Esophagus mucosa (tissue), 1 donor: ENCODE results near the gene KRTAP10-3. TPM values are rescaled to one million over a fixed set of nuclear protein-coding genes. Genes with fewer than 3 reads are reported as not detected.

Source experiments
- ATAC-seq: fragments of 200-7000 bp; cut with Tn5 transposase; one replicate; pipeline ENCODE4 v1.9.1; 2020
- total RNA-seq: library from RNA; stranded (reverse); gene quantifications from one replicate; pipeline ENCODE4 v1.2.4, GENCODE V29; 2023
- donor health status: DM: yes; HTN: yes; CAD: no.

KRTAP10-3 gene
- total RNA-seq, 1 donor from 2014 or later: not detected

GRCh38 chr21:44515359-44516165 lies 43.0 kb downstream of the KRTAP10-3 start:
- no peak for ATAC-seq

GRCh38 chr21:44514746-44515358 lies 43.7 kb downstream of the KRTAP10-3 start:
- ATAC-seq: no peak

- no peak for ATAC-seq
These were observed 44.4 kb downstream of the KRTAP10-3 start for GRCh38 chr21:44514218-44514520.

- ATAC-seq: no peak
These were observed 45.0 kb downstream of the KRTAP10-3 start for GRCh38 chr21:44513389-44514217.

- no peak for ATAC-seq
These were observed 45.9 kb downstream of the KRTAP10-3 start for GRCh38 chr21:44512496-44513388.

- no peak for ATAC-seq
These were observed 46.7 kb downstream of the KRTAP10-3 start for GRCh38 chr21:44511938-44512275.

- no peak for ATAC-seq
These were observed 47.2 kb downstream of the KRTAP10-3 start for GRCh38 chr21:44511219-44511937.

GRCh38 chr21:44510508-44511218 lies 47.9 kb downstream of the KRTAP10-3 start:
- ATAC-seq: peak; percentile 68

GRCh38 chr21:44510109-44510507 lies 48.5 kb downstream of the KRTAP10-3 start:
- no peak for ATAC-seq

- peak; percentile 59 for ATAC-seq
These were observed 49.1 kb downstream of the KRTAP10-3 start for GRCh38 chr21:44509539-44509938.

GRCh38 chr21:44508711-44509445 lies 49.7 kb downstream of the KRTAP10-3 start:
- ATAC-seq: no peak

GRCh38 chr21:44508426-44508710 lies 50.2 kb downstream of the KRTAP10-3 start:
- no peak for ATAC-seq

Other genes with a start within 250 kb of the KRTAP10-3 start
- gene CFAP410, start 219.4 kb downstream of the KRTAP10-3 start, total RNA-seq: 7.1 TPM
- 1.2 TPM for gene TRPM2, start 205.2 kb downstream of the KRTAP10-3 start, total RNA-seq
- gene LRRC3, start 103.3 kb downstream of the KRTAP10-3 start, total RNA-seq: 0.72 TPM
- not detected for gene KRTAP10-1, start 18.6 kb downstream of the KRTAP10-3 start, total RNA-seq
- gene KRTAP10-2, start 7.3 kb downstream of the KRTAP10-3 start, total RNA-seq: not detected
- gene KRTAP10-4, start 14.9 kb upstream of the KRTAP10-3 start, total RNA-seq: not detected
- not detected for gene KRTAP10-5, start 21.8 kb upstream of the KRTAP10-3 start, total RNA-seq
- not detected for gene KRTAP10-6, start 33.7 kb upstream of the KRTAP10-3 start, total RNA-seq
- gene KRTAP10-7, start 41.8 kb upstream of the KRTAP10-3 start, total RNA-seq: not detected
- gene KRTAP10-8, start 53.3 kb upstream of the KRTAP10-3 start, total RNA-seq: not detected
- not detected for gene KRTAP10-9, start 68.3 kb upstream of the KRTAP10-3 start, total RNA-seq
- gene KRTAP10-10, start 78.6 kb upstream of the KRTAP10-3 start, total RNA-seq: not detected
- not detected for gene KRTAP10-11, start 87.6 kb upstream of the KRTAP10-3 start, total RNA-seq
- gene KRTAP12-4, start 95.9 kb upstream of the KRTAP10-3 start, total RNA-seq: not detected
- gene KRTAP12-3, start 99.1 kb upstream of the KRTAP10-3 start, total RNA-seq: not detected
- gene KRTAP12-2, start 108.1 kb upstream of the KRTAP10-3 start, total RNA-seq: not detected
- gene KRTAP12-1, start 123.4 kb upstream of the KRTAP10-3 start, total RNA-seq: not detected
- gene KRTAP10-12, start 138.4 kb upstream of the KRTAP10-3 start, total RNA-seq: not detected
- gene TSPEAR, start 152.8 kb upstream of the KRTAP10-3 start, total RNA-seq: 0.08 TPM
- gene UBE2G2, start 243.0 kb upstream of the KRTAP10-3 start, total RNA-seq: 35.8 TPM